ENCODE data around the gene KIAA0753. TPM values are rescaled to one million over a fixed set of nuclear protein-coding genes. Genes with fewer than 3 reads are reported as not detected.
"Not testable (repeated sequence)": the region's sequence is repeated elsewhere in the genome, so short reads cannot be mapped to it uniquely, and the experiment has no call there.

KIAA0753 gene
- total RNA-seq, 1 experiment from 2014 or later = 18.3 TPM

- no peaks in the 10 kb centered on the region for H3K9me3 ChIP-seq (ENCODE audit: control insufficient read depth in 1 of 2, insufficient read depth in 1 of 2, low read depth in 1 of 2, low read length in 2 of 2)
- ChIA-PET POLR2A (no interaction called here), RAD21 (ENCODE audit: low non-redundant PET in 1 of 2, low total read pairs in 2 of 2, uncharacterized antibody in 2 of 2, unreplicated experiment in 2 of 2) (no interaction called here), CTCF (interaction anchor here (0.6 kb wide), 1 partner anchor 56 kb away, joined by 3 read pairs; no protein-coding TSS in a partner anchor)
- H3K4me3 ChIP-seq (replicated peaks in 1 of 2; ENCODE audit: low read depth in 1 of 2, low read length in 2 of 2) = no peak overlapping the region
- no peaks in the 10 kb centered on the region for H4K20me1 ChIP-seq (ENCODE audit: insufficient read depth)
- no peak overlapping the region for H2AFZ ChIP-seq (ENCODE audit: low read depth, low read length, poor library complexity, severe bottlenecking)
- no peak overlapping the region for H3K27ac ChIP-seq (ENCODE audit: low read depth, low read length)
- DNase-seq (ENCODE audit: low read depth, low spot score) (no peak), ATAC-seq (no peak)
- TF ChIP-seq JUND (IDR thresholded peaks at IDR 0.05) = no peak
- TF ChIP-seq ZNF274 (IDR thresholded peaks at IDR 0.05; ENCODE audit: low read depth, low read length) = no peak
- no peak for TF ChIP-seq MAX (IDR thresholded peaks at IDR 0.05)
- no peak for TF ChIP-seq ZFX (IDR thresholded peaks at IDR 0.05)
- no peak for TF ChIP-seq YY1 (IDR thresholded peaks at IDR 0.05; ENCODE audit: extremely low read depth, insufficient replicate concordance, low read depth, low read length)
- TF ChIP-seq EZH2phosphoT487 (IDR thresholded peaks at IDR 0.05; ENCODE audit: borderline replicate concordance) = no peak
- no peak for TF ChIP-seq ZBTB33 (IDR thresholded peaks at IDR 0.05; ENCODE audit: extremely low read depth, insufficient replicate concordance, low read length)
- TF ChIP-seq SIN3A (IDR thresholded peaks at IDR 0.05; ENCODE audit: low read depth) = no peak
- no peak for TF ChIP-seq FOSL1 (IDR thresholded peaks at IDR 0.05; ENCODE audit: low read depth)
- TF ChIP-seq POLR2A (IDR thresholded peaks at IDR 0.05; ENCODE audit: borderline replicate concordance, extremely low read depth, insufficient read depth, insufficient read length) = no peak
- no peak for TF ChIP-seq RAD21 (IDR thresholded peaks at IDR 0.05; ENCODE audit: low read depth)
- TF ChIP-seq CEBPB (IDR thresholded peaks at IDR 0.05; ENCODE audit: low read depth) = no peak
- TF ChIP-seq ELF1 (IDR thresholded peaks at IDR 0.05; ENCODE audit: borderline replicate concordance, low read depth) = no peak
- TF ChIP-seq CBX3 (IDR thresholded peaks at IDR 0.05; ENCODE audit: low read depth) = no peak
- no peak for TF ChIP-seq EZH2 (IDR thresholded peaks at IDR 0.05)
- no peak for TF ChIP-seq CTCF (IDR thresholded peaks at IDR 0.05 in 2 of 3, conservative IDR thresholded peaks at IDR 0.05 in 1 of 3; ENCODE audit: borderline replicate concordance in 1 of 3, insufficient read depth in 1 of 3, low read depth in 2 of 3, low read length in 2 of 3)
- TF ChIP-seq SP1 (IDR thresholded peaks at IDR 0.05; ENCODE audit: low read depth) = no peak
- no peak overlapping the region for H3K4me2 ChIP-seq (ENCODE audit: low read length)
- peaks cover 0 to 6% of the 10 kb centered on the region in 2 experiments; a peak in 1 of 4 replicates for H3K4me1 ChIP-seq (ENCODE audit: control insufficient read depth in 1 of 2, insufficient read depth in 2 of 2, low read length in 2 of 2)
- intact Hi-C loops (cut with micrococcal nuclease) = no loop called here
- H3K9ac ChIP-seq (ENCODE audit: low read length) = no peak overlapping the region
- H3K27me3 ChIP-seq (ENCODE audit: insufficient read depth, low read length) = no peaks in the 10 kb centered on the region; the same call in 1 of the 2 replicates
- no peaks in the 10 kb centered on the region for H3K36me3 ChIP-seq (ENCODE audit: control insufficient read depth in 1 of 2, insufficient read depth in 2 of 2, low read length in 2 of 2)
- no peaks in the 10 kb centered on the region for H3K9me2 ChIP-seq (ENCODE audit: insufficient read depth)
- no peaks in the 10 kb centered on the region for H3K79me2 ChIP-seq (ENCODE audit: insufficient read depth, low read length)
- no TSS peak for BruUV-seq (replicated peaks)
Measured at GRCh38 chr17:6660101-6660500, 19.6 kb upstream of the KIAA0753 start.

- CTCF ChIA-PET; intact Hi-C loops (cut with micrococcal nuclease); BruUV-seq (replicated peaks): not testable (repeated sequence)
Measured at GRCh38 chr17:6658411-6658810, 17.9 kb upstream of the KIAA0753 start.

More at GRCh38 chr17:6658411-6658810, 17.9 kb upstream of the KIAA0753 start:
- H2AFZ ChIP-seq (ENCODE audit: low read depth, low read length, poor library complexity, severe bottlenecking); H3K4me2 ChIP-seq (ENCODE audit: low read length); H3K9me2 ChIP-seq (ENCODE audit: insufficient read depth); H4K20me1 ChIP-seq (ENCODE audit: insufficient read depth); H3K36me3 ChIP-seq (ENCODE audit: control insufficient read depth in 1 of 2, insufficient read depth in 2 of 2, low read length in 2 of 2); H3K27ac ChIP-seq (ENCODE audit: low read depth, low read length); H3K9ac ChIP-seq (ENCODE audit: low read length); H3K79me2 ChIP-seq (ENCODE audit: insufficient read depth, low read length); RAD21 ChIA-PET (ENCODE audit: low non-redundant PET in 1 of 2, low total read pairs in 2 of 2, uncharacterized antibody in 2 of 2, unreplicated experiment in 2 of 2); H3K27me3 ChIP-seq (ENCODE audit: insufficient read depth, low read length); H3K9me3 ChIP-seq (ENCODE audit: control insufficient read depth in 1 of 2, insufficient read depth in 1 of 2, low read depth in 1 of 2, low read length in 2 of 2); ATAC-seq; H3K4me1 ChIP-seq (ENCODE audit: control insufficient read depth in 1 of 2, insufficient read depth in 2 of 2, low read length in 2 of 2); DNase-seq (ENCODE audit: low read depth, low spot score); H3K4me3 ChIP-seq (replicated peaks in 1 of 2; ENCODE audit: low read depth in 1 of 2, low read length in 2 of 2); POLR2A ChIA-PET: not testable (repeated sequence)
